Measurements from ENCODE around the gene CFAP126.

GRCh38 chr1:161393151-161393550, 25.5 kb upstream of the CFAP126 start:
- TF ChIP-seq CTCF (IDR thresholded peaks at IDR 0.05; ENCODE audit: low read depth, low read length) = no peak
- no peak for TF ChIP-seq POLR2A (IDR thresholded peaks at IDR 0.05; ENCODE audit: extremely low read depth, insufficient read length)
- TF ChIP-seq MAX (IDR thresholded peaks at IDR 0.05; ENCODE audit: low read depth, low read length) = no peak
